SK-N-SH treated with all-trans-retinoic acid at 6 μM for 48 hours (cell line): ENCODE results near the gene NINL.

Source experiments
- ATAC-seq: fragments of 200-7000 bp; cut with Tn5 transposase; 3 replicates; pipeline ENCODE4 v1.9.1; 2020; ENCODE audit warnings: mild to moderate bottlenecking, moderate library complexity
- ARNTL ChIP-seq: fragments of 450-650 bp; formaldehyde crosslinking; IDR thresholded peaks from 2 replicates; pipeline ENCODE4 v1.5.0; 2020; ENCODE audit warnings: low read depth, mild to moderate bottlenecking, moderate library complexity, borderline replicate concordance
- BACH2 ChIP-seq: fragments of 250-450 bp; sonication (Bioruptor Pico); IDR thresholded peaks from 2 replicates; pipeline ENCODE4 v1.9.0; 2021; ENCODE audit warnings: mild to moderate bottlenecking, borderline replicate concordance
- CSDC2 ChIP-seq: fragments of 250-450 bp; sonication (Bioruptor Pico); IDR thresholded peaks from 2 replicates; pipeline ENCODE4 v1.5.0; 2020; ENCODE audit warnings: mild to moderate bottlenecking, moderate library complexity
- ESRRG ChIP-seq: fragments of 250-450 bp; sonication (Bioruptor Pico); IDR thresholded peaks from 2 replicates; pipeline ENCODE4 v1.6.1; 2021; ENCODE audit warnings: mild to moderate bottlenecking
- GLIS3 ChIP-seq: fragments of 250-450 bp; sonication (Bioruptor Pico); IDR thresholded peaks from 2 replicates; pipeline ENCODE4 v1.5.0; 2020; ENCODE audit warnings: mild to moderate bottlenecking, moderate library complexity
- ISL1 ChIP-seq: fragments of 250-450 bp; sonication (Bioruptor Pico); IDR thresholded peaks from 2 replicates; pipeline ENCODE4 v2.1.2; 2022; ENCODE audit warnings: mild to moderate bottlenecking, moderate library complexity
- OSR1 ChIP-seq: fragments of 250-450 bp; sonication (Bioruptor Pico); IDR thresholded peaks from 2 replicates; pipeline ENCODE4 v1.8.0; 2022; ENCODE audit warnings: moderate library complexity, mild to moderate bottlenecking, inconsistent platforms
- PPARA ChIP-seq: fragments of 250-450 bp; sonication (Bioruptor Pico); IDR thresholded peaks from 2 replicates; pipeline ENCODE4 v1.5.0; 2020; ENCODE audit warnings: mild to moderate bottlenecking, borderline replicate concordance
- RARB ChIP-seq: fragments of 250-450 bp; sonication (Bioruptor Pico); IDR thresholded peaks from 2 replicates; pipeline ENCODE4 v1.8.0; 2021; ENCODE audit warnings: mild to moderate bottlenecking, moderate library complexity
- SNAI2 ChIP-seq: fragments of 250-450 bp; sonication (Bioruptor Pico); IDR thresholded peaks from 2 replicates; pipeline ENCODE4 v1.5.0; 2020; ENCODE audit warnings: mild to moderate bottlenecking, moderate library complexity
- TOX ChIP-seq: fragments of 250-450 bp; sonication (Bioruptor Pico); IDR thresholded peaks from 2 replicates; pipeline ENCODE4 v1.8.0; 2021; ENCODE audit warnings: mild to moderate bottlenecking, moderate library complexity, borderline replicate concordance
- ZC3H10 ChIP-seq: fragments of 250-450 bp; sonication (Bioruptor Pico); IDR thresholded peaks from 2 replicates; pipeline ENCODE4 v1.5.1; 2021; ENCODE audit warnings: mild to moderate bottlenecking, moderate library complexity
- ZFP3 ChIP-seq: fragments of 250-450 bp; sonication (Bioruptor Pico); IDR thresholded peaks from 2 replicates; pipeline ENCODE4 v1.5.0; 2020; ENCODE audit warnings: mild to moderate bottlenecking, moderate library complexity
- ZFP30 ChIP-seq: fragments of 450-650 bp; formaldehyde crosslinking; IDR thresholded peaks from 2 replicates; pipeline ENCODE4 v1.5.0; 2022; ENCODE audit warnings: mild to moderate bottlenecking, moderate library complexity
- ZNF565 ChIP-seq: fragments of 450-650 bp; formaldehyde crosslinking; conservative IDR thresholded peaks from 2 replicates; pipeline ENCODE4 v1.5.0; 2020; ENCODE audit warnings: low read depth, mild to moderate bottlenecking, moderate library complexity
- ZNF70 ChIP-seq: fragments of 450-650 bp; formaldehyde crosslinking; IDR thresholded peaks from 2 replicates; pipeline ENCODE4 v1.5.0; 2020; ENCODE audit warnings: mild to moderate bottlenecking, moderate library complexity
- ZNF8 ChIP-seq: fragments of 450-650 bp; formaldehyde crosslinking; IDR thresholded peaks from 2 replicates; pipeline ENCODE4 v1.5.0; 2020; ENCODE audit warnings: mild to moderate bottlenecking, moderate library complexity
- TF ChIP-seq, protein P1 (sequence below): fragments of 250-450 bp; sonication (Bioruptor Pico); IDR thresholded peaks from 2 replicates; pipeline ENCODE4 v1.8.0; 2020; ENCODE audit warnings: mild to moderate bottlenecking, moderate library complexity, borderline replicate concordance
- TF ChIP-seq, protein P2 (sequence below): fragments of 250-450 bp; sonication (Bioruptor Pico); IDR thresholded peaks from 2 replicates; pipeline ENCODE4 v1.5.1; 2021; ENCODE audit warnings: mild to moderate bottlenecking, moderate library complexity
- TF ChIP-seq, protein P3 (sequence below): fragments of 250-450 bp; sonication (Bioruptor Pico); IDR thresholded peaks from 2 replicates; pipeline ENCODE4 v1.5.0; 2020; ENCODE audit warnings: mild to moderate bottlenecking, moderate library complexity
- TF ChIP-seq, protein P4 (sequence below): fragments of 250-450 bp; sonication (Bioruptor Pico); IDR thresholded peaks from 2 replicates; pipeline ENCODE4 v1.8.0; 2021; ENCODE audit warnings: low read depth, mild to moderate bottlenecking, moderate library complexity, borderline replicate concordance
- TF ChIP-seq, protein P5 (sequence below): fragments of 250-450 bp; sonication (Bioruptor Pico); IDR thresholded peaks from 2 replicates; pipeline ENCODE4 v1.5.1; 2020; ENCODE audit warnings: low read depth, mild to moderate bottlenecking, moderate library complexity

NINL gene

DNA sequence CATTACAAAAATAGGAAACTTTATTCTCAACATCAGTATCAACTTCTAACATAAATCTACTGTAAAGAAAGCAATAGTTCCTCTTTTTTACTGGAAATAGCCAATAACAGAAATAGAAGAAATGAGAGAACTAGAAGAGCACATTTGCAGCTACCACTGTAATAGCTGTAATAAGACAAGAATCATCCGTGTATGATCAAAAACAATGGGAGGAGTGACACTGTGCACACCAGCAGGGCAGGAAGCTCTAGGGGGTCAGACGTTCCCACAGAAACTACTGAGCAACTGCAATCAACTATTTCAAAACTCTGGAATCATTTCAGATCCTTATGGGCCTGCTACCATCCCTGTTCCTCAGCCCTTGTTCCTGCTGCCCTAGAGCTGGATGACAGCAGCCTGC lies 43.7 kb downstream of the NINL start:
- TF ChIP-seq, protein P1, sequence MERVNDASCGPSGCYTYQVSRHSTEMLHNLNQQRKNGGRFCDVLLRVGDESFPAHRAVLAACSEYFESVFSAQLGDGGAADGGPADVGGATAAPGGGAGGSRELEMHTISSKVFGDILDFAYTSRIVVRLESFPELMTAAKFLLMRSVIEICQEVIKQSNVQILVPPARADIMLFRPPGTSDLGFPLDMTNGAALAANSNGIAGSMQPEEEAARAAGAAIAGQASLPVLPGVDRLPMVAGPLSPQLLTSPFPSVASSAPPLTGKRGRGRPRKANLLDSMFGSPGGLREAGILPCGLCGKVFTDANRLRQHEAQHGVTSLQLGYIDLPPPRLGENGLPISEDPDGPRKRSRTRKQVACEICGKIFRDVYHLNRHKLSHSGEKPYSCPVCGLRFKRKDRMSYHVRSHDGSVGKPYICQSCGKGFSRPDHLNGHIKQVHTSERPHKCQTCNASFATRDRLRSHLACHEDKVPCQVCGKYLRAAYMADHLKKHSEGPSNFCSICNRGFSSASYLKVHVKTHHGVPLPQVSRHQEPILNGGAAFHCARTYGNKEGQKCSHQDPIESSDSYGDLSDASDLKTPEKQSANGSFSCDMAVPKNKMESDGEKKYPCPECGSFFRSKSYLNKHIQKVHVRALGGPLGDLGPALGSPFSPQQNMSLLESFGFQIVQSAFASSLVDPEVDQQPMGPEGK: no peak
- TF ChIP-seq RARB (CRISPR knock-in tag) (no peak), ZC3H10 (no peak), GLIS3 (CRISPR knock-in tag) (no peak), BACH2 (CRISPR knock-in tag) (no peak), ARNTL (CRISPR knock-in tag) (no peak), SNAI2 (CRISPR knock-in tag) (no peak), TOX (no peak), ISL1 (CRISPR knock-in tag) (no peak), PPARA (CRISPR knock-in tag) (no peak), ZFP3 (CRISPR knock-in tag) (no peak), CSDC2 (no peak), ZNF8 (no peak), ZFP30 (CRISPR knock-in tag) (no peak), OSR1 (no peak)
- TF ChIP-seq, protein P2, sequence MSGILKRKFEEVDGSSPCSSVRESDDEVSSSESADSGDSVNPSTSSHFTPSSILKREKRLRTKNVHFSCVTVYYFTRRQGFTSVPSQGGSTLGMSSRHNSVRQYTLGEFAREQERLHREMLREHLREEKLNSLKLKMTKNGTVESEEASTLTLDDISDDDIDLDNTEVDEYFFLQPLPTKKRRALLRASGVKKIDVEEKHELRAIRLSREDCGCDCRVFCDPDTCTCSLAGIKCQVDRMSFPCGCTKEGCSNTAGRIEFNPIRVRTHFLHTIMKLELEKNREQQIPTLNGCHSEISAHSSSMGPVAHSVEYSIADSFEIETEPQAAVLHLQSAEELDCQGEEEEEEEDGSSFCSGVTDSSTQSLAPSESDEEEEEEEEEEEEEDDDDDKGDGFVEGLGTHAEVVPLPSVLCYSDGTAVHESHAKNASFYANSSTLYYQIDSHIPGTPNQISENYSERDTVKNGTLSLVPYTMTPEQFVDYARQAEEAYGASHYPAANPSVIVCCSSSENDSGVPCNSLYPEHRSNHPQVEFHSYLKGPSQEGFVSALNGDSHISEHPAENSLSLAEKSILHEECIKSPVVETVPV (CRISPR knock-in tag): no peak
- TF ChIP-seq, protein P3, sequence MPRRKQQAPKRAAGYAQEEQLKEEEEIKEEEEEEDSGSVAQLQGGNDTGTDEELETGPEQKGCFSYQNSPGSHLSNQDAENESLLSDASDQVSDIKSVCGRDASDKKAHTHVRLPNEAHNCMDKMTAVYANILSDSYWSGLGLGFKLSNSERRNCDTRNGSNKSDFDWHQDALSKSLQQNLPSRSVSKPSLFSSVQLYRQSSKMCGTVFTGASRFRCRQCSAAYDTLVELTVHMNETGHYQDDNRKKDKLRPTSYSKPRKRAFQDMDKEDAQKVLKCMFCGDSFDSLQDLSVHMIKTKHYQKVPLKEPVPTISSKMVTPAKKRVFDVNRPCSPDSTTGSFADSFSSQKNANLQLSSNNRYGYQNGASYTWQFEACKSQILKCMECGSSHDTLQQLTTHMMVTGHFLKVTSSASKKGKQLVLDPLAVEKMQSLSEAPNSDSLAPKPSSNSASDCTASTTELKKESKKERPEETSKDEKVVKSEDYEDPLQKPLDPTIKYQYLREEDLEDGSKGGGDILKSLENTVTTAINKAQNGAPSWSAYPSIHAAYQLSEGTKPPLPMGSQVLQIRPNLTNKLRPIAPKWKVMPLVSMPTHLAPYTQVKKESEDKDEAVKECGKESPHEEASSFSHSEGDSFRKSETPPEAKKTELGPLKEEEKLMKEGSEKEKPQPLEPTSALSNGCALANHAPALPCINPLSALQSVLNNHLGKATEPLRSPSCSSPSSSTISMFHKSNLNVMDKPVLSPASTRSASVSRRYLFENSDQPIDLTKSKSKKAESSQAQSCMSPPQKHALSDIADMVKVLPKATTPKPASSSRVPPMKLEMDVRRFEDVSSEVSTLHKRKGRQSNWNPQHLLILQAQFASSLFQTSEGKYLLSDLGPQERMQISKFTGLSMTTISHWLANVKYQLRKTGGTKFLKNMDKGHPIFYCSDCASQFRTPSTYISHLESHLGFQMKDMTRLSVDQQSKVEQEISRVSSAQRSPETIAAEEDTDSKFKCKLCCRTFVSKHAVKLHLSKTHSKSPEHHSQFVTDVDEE: no peak

DNA sequence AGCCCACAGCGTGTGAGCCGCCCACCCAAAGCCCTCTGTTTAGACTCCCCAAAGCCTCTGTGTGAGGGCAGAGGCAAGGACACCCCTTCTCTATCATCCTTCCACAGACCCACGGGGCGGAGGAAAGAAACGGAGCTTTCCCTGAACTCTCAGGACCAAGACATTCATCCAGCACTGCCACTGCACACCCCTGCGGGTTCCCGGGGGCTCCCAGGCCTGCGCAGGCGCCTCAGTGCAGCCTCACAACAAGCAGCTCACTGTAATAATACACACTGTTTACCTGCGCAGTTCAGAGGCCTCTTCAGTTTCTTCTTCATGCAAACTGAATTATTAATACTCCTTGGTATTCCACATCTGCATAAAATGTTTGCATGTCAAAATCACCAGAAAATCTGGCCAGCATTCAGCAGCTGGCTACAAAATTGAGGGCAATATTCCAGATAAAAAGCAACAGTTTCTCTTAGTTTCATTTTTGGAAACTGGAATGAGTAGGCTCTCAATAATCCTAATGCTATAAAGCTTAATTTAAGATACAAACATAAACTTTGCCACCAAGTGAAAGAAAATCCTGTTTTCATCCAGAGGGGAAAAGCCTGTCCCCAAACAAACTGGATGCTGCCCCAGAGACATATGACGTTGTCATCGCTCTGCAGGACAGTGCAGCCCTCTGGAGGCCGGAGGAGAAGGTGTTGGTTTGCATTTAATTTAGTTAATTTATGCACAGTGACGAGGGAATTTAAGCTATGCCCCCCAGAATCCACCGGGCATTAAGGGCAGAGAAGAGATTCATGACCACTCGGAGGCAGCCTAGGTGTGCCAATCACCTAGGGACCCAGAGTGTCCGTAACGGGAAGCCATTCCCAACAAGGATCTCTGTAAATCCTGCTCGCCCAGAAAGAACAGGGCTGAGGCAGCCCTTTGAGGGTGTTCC lies 45.3 kb downstream of the NINL start:
- TF ChIP-seq ZC3H10 (no peak), ZNF70 (CRISPR knock-in tag) (no peak), ESRRG (no peak), ZFP30 (CRISPR knock-in tag) (no peak), RARB (CRISPR knock-in tag) (no peak), PPARA (CRISPR knock-in tag) (no peak), ZFP3 (CRISPR knock-in tag) (no peak), ARNTL (CRISPR knock-in tag) (no peak), CSDC2 (no peak), OSR1 (no peak), TOX (no peak), BACH2 (CRISPR knock-in tag) (no peak), SNAI2 (CRISPR knock-in tag) (no peak), ZNF8 (no peak), ZNF565 (CRISPR knock-in tag) (no peak), GLIS3 (CRISPR knock-in tag) (no peak)
- TF ChIP-seq, protein P3: no peak
- TF ChIP-seq, protein P4, sequence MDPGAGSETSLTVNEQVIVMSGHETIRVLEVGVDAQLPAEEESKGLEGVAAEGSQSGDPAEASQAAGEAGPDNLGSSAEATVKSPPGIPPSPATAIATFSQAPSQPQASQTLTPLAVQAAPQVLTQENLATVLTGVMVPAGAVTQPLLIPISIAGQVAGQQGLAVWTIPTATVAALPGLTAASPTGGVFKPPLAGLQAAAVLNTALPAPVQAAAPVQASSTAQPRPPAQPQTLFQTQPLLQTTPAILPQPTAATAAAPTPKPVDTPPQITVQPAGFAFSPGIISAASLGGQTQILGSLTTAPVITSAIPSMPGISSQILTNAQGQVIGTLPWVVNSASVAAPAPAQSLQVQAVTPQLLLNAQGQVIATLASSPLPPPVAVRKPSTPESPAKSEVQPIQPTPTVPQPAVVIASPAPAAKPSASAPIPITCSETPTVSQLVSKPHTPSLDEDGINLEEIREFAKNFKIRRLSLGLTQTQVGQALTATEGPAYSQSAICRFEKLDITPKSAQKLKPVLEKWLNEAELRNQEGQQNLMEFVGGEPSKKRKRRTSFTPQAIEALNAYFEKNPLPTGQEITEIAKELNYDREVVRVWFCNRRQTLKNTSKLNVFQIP: no peak
- TF ChIP-seq, protein P5, sequence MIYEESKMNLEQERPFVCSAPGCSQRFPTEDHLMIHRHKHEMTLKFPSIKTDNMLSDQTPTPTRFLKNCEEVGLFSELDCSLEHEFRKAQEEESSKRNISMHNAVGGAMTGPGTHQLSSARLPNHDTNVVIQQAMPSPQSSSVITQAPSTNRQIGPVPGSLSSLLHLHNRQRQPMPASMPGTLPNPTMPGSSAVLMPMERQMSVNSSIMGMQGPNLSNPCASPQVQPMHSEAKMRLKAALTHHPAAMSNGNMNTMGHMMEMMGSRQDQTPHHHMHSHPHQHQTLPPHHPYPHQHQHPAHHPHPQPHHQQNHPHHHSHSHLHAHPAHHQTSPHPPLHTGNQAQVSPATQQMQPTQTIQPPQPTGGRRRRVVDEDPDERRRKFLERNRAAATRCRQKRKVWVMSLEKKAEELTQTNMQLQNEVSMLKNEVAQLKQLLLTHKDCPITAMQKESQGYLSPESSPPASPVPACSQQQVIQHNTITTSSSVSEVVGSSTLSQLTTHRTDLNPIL (CRISPR knock-in tag): no peak
- ATAC-seq: no peak

More for the DNA sequence above, 43.7 kb downstream of the NINL start:
- ATAC-seq: no peak
